Calu3 (cell line): ENCODE data around the gene C1QTNF2. TPM values are rescaled to one million over a fixed set of nuclear protein-coding genes. Genes with fewer than 3 reads are reported as not detected.

Source experiments
- BruUV-seq: library from RNA; stranded (reverse); fragments of 400-500 nt; replicated peaks from 2 replicates; lab custom pipeline; 2021; lab: Mats Ljungman, UMichigan
- CTCF ChIA-PET: fragments of 300-600 bp; sonication (Branson Sonifier 250); formaldehyde crosslinking; loops from one replicate; lab custom pipeline; 2022; ENCODE audit warnings: antibody characterized with exemption; lab: Charles Lee
- DNase-seq: peaks from one replicate; pipeline ENCODE4 v3.0.0; 2022
- H3K27ac Mint-ChIP-seq: one replicate; pipeline ENCODE4 v1.8.0; 2022; ENCODE audit warnings: mixed read lengths; ENCODE audit not compliant: unreplicated experiment
- H3K27me3 Mint-ChIP-seq: one replicate; pipeline ENCODE4 v1.8.0; 2022; ENCODE audit warnings: mixed read lengths; ENCODE audit not compliant: unreplicated experiment
- H3K36me3 Mint-ChIP-seq: one replicate; pipeline ENCODE4 v1.8.0; 2022; ENCODE audit warnings: mild to moderate bottlenecking, moderate library complexity, mixed read lengths; ENCODE audit not compliant: insufficient read depth, unreplicated experiment
- H3K4me1 Mint-ChIP-seq: one replicate; pipeline ENCODE4 v1.8.0; 2022; ENCODE audit warnings: mild to moderate bottlenecking, low read depth, mixed read lengths; ENCODE audit not compliant: unreplicated experiment
- H3K4me3 Mint-ChIP-seq: one replicate; pipeline ENCODE4 v1.8.0; 2022; ENCODE audit warnings: mild to moderate bottlenecking, low read depth, moderate library complexity, mixed read lengths; ENCODE audit not compliant: unreplicated experiment
- H3K9me3 Mint-ChIP-seq: one replicate; pipeline ENCODE4 v1.8.0; 2022; ENCODE audit warnings: low read depth, mixed read lengths; ENCODE audit not compliant: unreplicated experiment
- CTCF ChIP-seq: fragments of 200-600 bp; IDR thresholded peaks from one replicate; pipeline ENCODE4 v1.8.0; 2022; ENCODE audit warnings: antibody characterized with exemption; ENCODE audit not compliant: unreplicated experiment
- intact Hi-C: fragments of 100-400 bp; cut with micrococcal nuclease; formaldehyde crosslinking; loops from one replicate; pipeline ENCODE4 v1.10.0; 2022; ENCODE audit not compliant: unreplicated experiment
- total RNA-seq: library from RNA; stranded (reverse); gene quantifications from 2 replicates; pipeline ENCODE4 v1.2.3, GENCODE V29; 2022

Gene C1QTNF2
- total RNA-seq, 1 experiment from 2014 or later = not detected

GRCh38 chr5:160361624-160362228, 8.7 kb downstream of the C1QTNF2 start:
- Mint-ChIP-seq H3K9me3 (no peaks in the 10 kb centered on the region), H3K4me1 (no peaks in the 10 kb centered on the region), H3K27ac (no peak overlapping the region), H3K36me3 (no peaks in the 10 kb centered on the region), H3K4me3 (no peak overlapping the region), H3K27me3 (peaks cover 20% of the 10 kb centered on the region)
- intact Hi-C loops = no loop called here
- no peak for TF ChIP-seq CTCF
- no TSS peak for BruUV-seq
- no peak for DNase-seq
- CTCF ChIA-PET = no interaction called here

GRCh38 chr5:160360310-160360709, 10.1 kb downstream of the C1QTNF2 start:
- no peak for DNase-seq
- no peak overlapping the region for H3K4me3 Mint-ChIP-seq
- TF ChIP-seq CTCF = no peak

GRCh38 chr5:160359816-160360215, 10.6 kb downstream of the C1QTNF2 start:
- intact Hi-C loops = no loop called here
- H3K36me3 Mint-ChIP-seq = no peaks in the 10 kb centered on the region
- no TSS peak for BruUV-seq
- no peak overlapping the region for H3K27ac Mint-ChIP-seq
- no peak for TF ChIP-seq CTCF
- no peak for DNase-seq
- no peaks in the 10 kb centered on the region for H3K9me3 Mint-ChIP-seq
- peaks cover 20% of the 10 kb centered on the region for H3K27me3 Mint-ChIP-seq
- no peak overlapping the region for H3K4me3 Mint-ChIP-seq
- CTCF ChIA-PET = interaction anchor here (0.7 to 0.8 kb wide), 2 partner anchors 10 to 173 kb away, joined by 4 read pairs; partner anchors contain the start of gene C1QTNF2
- H3K4me1 Mint-ChIP-seq = no peaks in the 10 kb centered on the region

More at GRCh38 chr5:160360310-160360709, 10.1 kb downstream of the C1QTNF2 start:
- no peaks in the 10 kb centered on the region for H3K9me3 Mint-ChIP-seq
- CTCF ChIA-PET = interaction anchor here (0.7 to 0.8 kb wide), 3 partner anchors 10 to 173 kb away, joined by 3 to 4 read pairs (median 4); partner anchors contain the start of gene C1QTNF2
- H3K36me3 Mint-ChIP-seq = no peaks in the 10 kb centered on the region
- intact Hi-C loops = no loop called here
- no peak overlapping the region for H3K27ac Mint-ChIP-seq
- H3K27me3 Mint-ChIP-seq = peaks cover 20% of the 10 kb centered on the region
- no peaks in the 10 kb centered on the region for H3K4me1 Mint-ChIP-seq
- BruUV-seq = no TSS peak

- no TSS peak for BruUV-seq
- Mint-ChIP-seq H3K4me1 (no peaks in the 10 kb centered on the region), H3K27ac (no peak overlapping the region), H3K4me3 (no peak overlapping the region), H3K27me3 (peaks cover 20% of the 10 kb centered on the region), H3K36me3 (no peaks in the 10 kb centered on the region), H3K9me3 (no peaks in the 10 kb centered on the region)
- intact Hi-C loops = no loop called here
- no peak for TF ChIP-seq CTCF
- DNase-seq = no peak
- CTCF ChIA-PET = no interaction called here
These were observed 11.2 kb downstream of the C1QTNF2 start for GRCh38 chr5:160359242-160359641.
